ENCODE measurements around the gene CEMIP. TPM values are rescaled to one million over a fixed set of nuclear protein-coding genes. Genes with fewer than 3 reads are reported as not detected.

CEMIP gene
- polyA plus RNA-seq (2013, experiment 1 of 2), result 1.1 TPM
- 1.4 TPM for polyA plus RNA-seq (2013, experiment 2 of 2)

- Histone ChIP-seq H3K4me1 (ENCODE audit: control insufficient read depth, insufficient read depth, low read length, poor library complexity, severe bottlenecking) (peaks cover 11% of the 10 kb centered on the region), H3K36me3 (ENCODE audit: control insufficient read depth, insufficient read depth, low read length) (no peaks in the 10 kb centered on the region), H3K4me3 (ENCODE audit: extremely low read depth, insufficient read depth, low read length, poor library complexity, severe bottlenecking) (peak within 1 kb of the TSS; percentile 31), H3K9me3 (ENCODE audit: control insufficient read depth, low read length) (no peaks in the 10 kb centered on the region), H3K27ac (ENCODE audit: low read depth, low read length, severe bottlenecking) (no peak within 1 kb of the TSS)
- WGBS, 2 experiments (ENCODE audit: insufficient coverage in 2 of 2), result 2% methylated on average over 57 to 65 of the region's 75 CpGs
Measured at GRCh38 chr15:80778964-80779657, at the start of gene CEMIP. Gene CEMIP, plus strand, starts transcription at chr15:80779370. Its CDS starts 94,510 bp downstream, at chr15:80873880.

GRCh38 chr15:80730387-80730786 lies 48.8 kb upstream of the CEMIP start:
- WGBS, 2 experiments (ENCODE audit: insufficient coverage in 2 of 2), result 88 to 89% methylated on average over 7 of the region's 7 CpGs
- no peaks in the 10 kb centered on the region for H3K4me1 ChIP-seq (ENCODE audit: control insufficient read depth, insufficient read depth, low read length, poor library complexity, severe bottlenecking)
- H3K27ac ChIP-seq (ENCODE audit: low read depth, low read length, severe bottlenecking), result no peak overlapping the region
- no peaks in the 10 kb centered on the region for H3K9me3 ChIP-seq (ENCODE audit: control insufficient read depth, low read length)
- no peaks in the 10 kb centered on the region for H3K36me3 ChIP-seq (ENCODE audit: control insufficient read depth, insufficient read depth, low read length)
- H3K4me3 ChIP-seq (ENCODE audit: extremely low read depth, insufficient read depth, low read length, poor library complexity, severe bottlenecking), result no peak overlapping the region

GRCh38 chr15:80730926-80731325 lies 48.2 kb upstream of the CEMIP start:
- 85 to 94% methylated on average over 3 to 5 of the region's 6 CpGs for WGBS, 2 experiments (ENCODE audit: insufficient coverage in 2 of 2)
- Histone ChIP-seq H3K27ac (ENCODE audit: low read depth, low read length, severe bottlenecking) (no peak overlapping the region), H3K9me3 (ENCODE audit: control insufficient read depth, low read length) (no peaks in the 10 kb centered on the region)

GRCh38 chr15:80732167-80732566 lies 47.0 kb upstream of the CEMIP start:
- no peak overlapping the region for H3K27ac ChIP-seq (ENCODE audit: low read depth, low read length, severe bottlenecking)
- no peaks in the 10 kb centered on the region for H3K4me1 ChIP-seq (ENCODE audit: control insufficient read depth, insufficient read depth, low read length, poor library complexity, severe bottlenecking)
- no peaks in the 10 kb centered on the region for H3K9me3 ChIP-seq (ENCODE audit: control insufficient read depth, low read length)
- no peak overlapping the region for H3K4me3 ChIP-seq (ENCODE audit: extremely low read depth, insufficient read depth, low read length, poor library complexity, severe bottlenecking)
- H3K36me3 ChIP-seq (ENCODE audit: control insufficient read depth, insufficient read depth, low read length), result no peaks in the 10 kb centered on the region
- 93% methylated on average over 6 of the region's 6 CpGs for WGBS, 2 experiments (ENCODE audit: insufficient coverage in 2 of 2)

More at GRCh38 chr15:80730926-80731325, 48.2 kb upstream of the CEMIP start:
- Histone ChIP-seq H3K4me1 (ENCODE audit: control insufficient read depth, insufficient read depth, low read length, poor library complexity, severe bottlenecking) (no peaks in the 10 kb centered on the region), H3K36me3 (ENCODE audit: control insufficient read depth, insufficient read depth, low read length) (no peaks in the 10 kb centered on the region), H3K4me3 (ENCODE audit: extremely low read depth, insufficient read depth, low read length, poor library complexity, severe bottlenecking) (no peak overlapping the region)

- Histone ChIP-seq H3K9me3 (ENCODE audit: control insufficient read depth, low read length) (no peaks in the 10 kb centered on the region), H3K27ac (ENCODE audit: low read depth, low read length, severe bottlenecking) (no peak overlapping the region), H3K36me3 (ENCODE audit: control insufficient read depth, insufficient read depth, low read length) (no peaks in the 10 kb centered on the region), H3K4me3 (ENCODE audit: extremely low read depth, insufficient read depth, low read length, poor library complexity, severe bottlenecking) (no peak overlapping the region), H3K4me1 (ENCODE audit: control insufficient read depth, insufficient read depth, low read length, poor library complexity, severe bottlenecking) (no peaks in the 10 kb centered on the region)
- 87 to 92% methylated on average over 4 to 5 of the region's 5 CpGs for WGBS, 2 experiments (ENCODE audit: insufficient coverage in 2 of 2)
Measured at GRCh38 chr15:80732818-80733217, 46.4 kb upstream of the CEMIP start.

GRCh38 chr15:80733460-80733859 lies 45.7 kb upstream of the CEMIP start:
- Histone ChIP-seq H3K27ac (ENCODE audit: low read depth, low read length, severe bottlenecking) (no peak overlapping the region), H3K4me1 (ENCODE audit: control insufficient read depth, insufficient read depth, low read length, poor library complexity, severe bottlenecking) (no peaks in the 10 kb centered on the region), H3K4me3 (ENCODE audit: extremely low read depth, insufficient read depth, low read length, poor library complexity, severe bottlenecking) (no peak overlapping the region), H3K9me3 (ENCODE audit: control insufficient read depth, low read length) (no peaks in the 10 kb centered on the region), H3K36me3 (ENCODE audit: control insufficient read depth, insufficient read depth, low read length) (no peaks in the 10 kb centered on the region)
- WGBS, 2 experiments (ENCODE audit: insufficient coverage in 2 of 2), result 100% methylated on average over 1 of the region's 1 CpG

GRCh38 chr15:80735344-80735743 lies 43.8 kb upstream of the CEMIP start:
- Histone ChIP-seq H3K27ac (ENCODE audit: low read depth, low read length, severe bottlenecking) (no peak overlapping the region), H3K36me3 (ENCODE audit: control insufficient read depth, insufficient read depth, low read length) (no peaks in the 10 kb centered on the region), H3K9me3 (ENCODE audit: control insufficient read depth, low read length) (no peaks in the 10 kb centered on the region), H3K4me3 (ENCODE audit: extremely low read depth, insufficient read depth, low read length, poor library complexity, severe bottlenecking) (no peak overlapping the region), H3K4me1 (ENCODE audit: control insufficient read depth, insufficient read depth, low read length, poor library complexity, severe bottlenecking) (no peaks in the 10 kb centered on the region)
- 92 to 97% methylated on average over 7 to 8 of the region's 8 CpGs for WGBS, 2 experiments (ENCODE audit: insufficient coverage in 2 of 2)

- 89 to 91% methylated on average over 2 of the region's 4 CpGs for whole genome bisulfite sequencing, 2 experiments (ENCODE audit: insufficient coverage in 2 of 2)
- H3K9me3 ChIP-seq (ENCODE audit: control insufficient read depth, low read length), result no peaks in the 10 kb centered on the region
- no peaks in the 10 kb centered on the region for H3K36me3 ChIP-seq (ENCODE audit: control insufficient read depth, insufficient read depth, low read length)
- H3K4me3 ChIP-seq (ENCODE audit: extremely low read depth, insufficient read depth, low read length, poor library complexity, severe bottlenecking), result no peak overlapping the region
- no peak overlapping the region for H3K27ac ChIP-seq (ENCODE audit: low read depth, low read length, severe bottlenecking)
- no peaks in the 10 kb centered on the region for H3K4me1 ChIP-seq (ENCODE audit: control insufficient read depth, insufficient read depth, low read length, poor library complexity, severe bottlenecking)
Measured at GRCh38 chr15:80736560-80736959, 42.6 kb upstream of the CEMIP start.

GRCh38 chr15:80739919-80740318 lies 39.3 kb upstream of the CEMIP start:
- WGBS, 2 experiments (ENCODE audit: insufficient coverage in 2 of 2), result 83 to 94% methylated on average over 3 of the region's 3 CpGs
- H3K36me3 ChIP-seq (ENCODE audit: control insufficient read depth, insufficient read depth, low read length), result no peaks in the 10 kb centered on the region
- H3K27ac ChIP-seq (ENCODE audit: low read depth, low read length, severe bottlenecking), result no peak overlapping the region
- H3K4me3 ChIP-seq (ENCODE audit: extremely low read depth, insufficient read depth, low read length, poor library complexity, severe bottlenecking), result no peak overlapping the region
- H3K4me1 ChIP-seq (ENCODE audit: control insufficient read depth, insufficient read depth, low read length, poor library complexity, severe bottlenecking), result no peaks in the 10 kb centered on the region
- no peaks in the 10 kb centered on the region for H3K9me3 ChIP-seq (ENCODE audit: control insufficient read depth, low read length)

- no peaks in the 10 kb centered on the region for H3K36me3 ChIP-seq (ENCODE audit: control insufficient read depth, insufficient read depth, low read length)
- WGBS, 2 experiments (ENCODE audit: insufficient coverage in 2 of 2), result 86 to 92% methylated on average over 2 to 3 of the region's 4 CpGs
- no peaks in the 10 kb centered on the region for H3K4me1 ChIP-seq (ENCODE audit: control insufficient read depth, insufficient read depth, low read length, poor library complexity, severe bottlenecking)
- H3K4me3 ChIP-seq (ENCODE audit: extremely low read depth, insufficient read depth, low read length, poor library complexity, severe bottlenecking), result no peak overlapping the region
- no peaks in the 10 kb centered on the region for H3K9me3 ChIP-seq (ENCODE audit: control insufficient read depth, low read length)
- no peak overlapping the region for H3K27ac ChIP-seq (ENCODE audit: low read depth, low read length, severe bottlenecking)
Measured at GRCh38 chr15:80742081-80742480, 37.1 kb upstream of the CEMIP start.

- H3K36me3 ChIP-seq (ENCODE audit: control insufficient read depth, insufficient read depth, low read length), result no peaks in the 10 kb centered on the region
- H3K4me3 ChIP-seq (ENCODE audit: extremely low read depth, insufficient read depth, low read length, poor library complexity, severe bottlenecking), result no peak overlapping the region
- no peak overlapping the region for H3K27ac ChIP-seq (ENCODE audit: low read depth, low read length, severe bottlenecking)
- H3K4me1 ChIP-seq (ENCODE audit: control insufficient read depth, insufficient read depth, low read length, poor library complexity, severe bottlenecking), result no peaks in the 10 kb centered on the region
- WGBS, 2 experiments (ENCODE audit: insufficient coverage in 2 of 2), result 80 to 94% methylated on average over 6 to 7 of the region's 11 CpGs
- no peaks in the 10 kb centered on the region for H3K9me3 ChIP-seq (ENCODE audit: control insufficient read depth, low read length)
Measured at GRCh38 chr15:80743189-80743833, 35.9 kb upstream of the CEMIP start.
